ENCODE results near the gene JARID2.

- no peak for TF ChIP-seq ELK1 (IDR thresholded peaks at IDR 0.05; ENCODE audit: borderline replicate concordance, low read depth, low read length)
- no peak for TF ChIP-seq CTCF (conservative IDR thresholded peaks at IDR 0.05; ENCODE audit: low read depth, low read length)
- no peak for TF ChIP-seq CHD1 (IDR thresholded peaks at IDR 0.05; ENCODE audit: low read depth, low read length)
- no peak for TF ChIP-seq RCOR1 (IDR thresholded peaks at IDR 0.05; ENCODE audit: insufficient replicate concordance, low read length)
- no peak for TF ChIP-seq CEBPB (IDR thresholded peaks at IDR 0.05; ENCODE audit: low read depth, low read length)
- no peak for TF ChIP-seq RFX5 (IDR thresholded peaks at IDR 0.05; ENCODE audit: low read depth, low read length)
- no peak for TF ChIP-seq MAFK (IDR thresholded peaks at IDR 0.05; ENCODE audit: low read depth, low read length)
- no peak for TF ChIP-seq POLR2A (IDR thresholded peaks at IDR 0.05; ENCODE audit: low read depth, low read length)
- no peak for TF ChIP-seq NFE2L2 (IDR thresholded peaks at IDR 0.05; ENCODE audit: low read depth, low read length)
- TF ChIP-seq RAD21 (IDR thresholded peaks at IDR 0.05; ENCODE audit: low read length), result no peak
- TF ChIP-seq FOS (IDR thresholded peaks at IDR 0.05; ENCODE audit: low read depth, low read length), result no peak
- TF ChIP-seq MXI1 (IDR thresholded peaks at IDR 0.05; ENCODE audit: borderline replicate concordance, low read depth, low read length), result no peak
Observed at GRCh38 chr6:15260099-15260821, 14.4 kb downstream of the JARID2 start.
